ENCODE measurements around the gene GSN. TPM values are rescaled to one million over a fixed set of nuclear protein-coding genes. Genes with fewer than 3 reads are reported as not detected.

Gene GSN
- total RNA-seq, 1 experiment from 2014 or later = 28.4 TPM

GRCh38 chr9:121322737-121323448 lies 54.9 kb downstream of the GSN start:
- intact Hi-C loops (cut with micrococcal nuclease; ENCODE audit: unreplicated experiment) = no loop called here
- no peak for DNase-seq (ENCODE audit: low spot score)
- POLR2A ChIA-PET (ENCODE audit: low non-redundant PET) = no interaction called here
- H3K27me3 ChIP-seq (replicated peaks; ENCODE audit: insufficient read depth, low read depth, low read length, poor library complexity) = no peaks in the 10 kb centered on the region
- no peaks in the 10 kb centered on the region for H3K36me3 ChIP-seq (ENCODE audit: insufficient read depth, low read length, poor library complexity, severe bottlenecking)
- no peak for TF ChIP-seq EZH2 (IDR thresholded peaks at IDR 0.05; ENCODE audit: borderline replicate concordance, low read depth, low read length, poor library complexity, severe bottlenecking)
- TF ChIP-seq, protein P1, sequence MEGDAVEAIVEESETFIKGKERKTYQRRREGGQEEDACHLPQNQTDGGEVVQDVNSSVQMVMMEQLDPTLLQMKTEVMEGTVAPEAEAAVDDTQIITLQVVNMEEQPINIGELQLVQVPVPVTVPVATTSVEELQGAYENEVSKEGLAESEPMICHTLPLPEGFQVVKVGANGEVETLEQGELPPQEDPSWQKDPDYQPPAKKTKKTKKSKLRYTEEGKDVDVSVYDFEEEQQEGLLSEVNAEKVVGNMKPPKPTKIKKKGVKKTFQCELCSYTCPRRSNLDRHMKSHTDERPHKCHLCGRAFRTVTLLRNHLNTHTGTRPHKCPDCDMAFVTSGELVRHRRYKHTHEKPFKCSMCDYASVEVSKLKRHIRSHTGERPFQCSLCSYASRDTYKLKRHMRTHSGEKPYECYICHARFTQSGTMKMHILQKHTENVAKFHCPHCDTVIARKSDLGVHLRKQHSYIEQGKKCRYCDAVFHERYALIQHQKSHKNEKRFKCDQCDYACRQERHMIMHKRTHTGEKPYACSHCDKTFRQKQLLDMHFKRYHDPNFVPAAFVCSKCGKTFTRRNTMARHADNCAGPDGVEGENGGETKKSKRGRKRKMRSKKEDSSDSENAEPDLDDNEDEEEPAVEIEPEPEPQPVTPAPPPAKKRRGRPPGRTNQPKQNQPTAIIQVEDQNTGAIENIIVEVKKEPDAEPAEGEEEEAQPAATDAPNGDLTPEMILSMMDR (conservative IDR thresholded peaks at IDR 0.05; ENCODE audit: low read depth, low read length) = no peak
- no TSS peak for BruUV-seq (replicated peaks)
- no peaks in the 10 kb centered on the region for H3K9me3 ChIP-seq (ENCODE audit: low read depth, low read length, poor library complexity, severe bottlenecking)
- CTCF ChIA-PET = no interaction called here
- H3K4me3 ChIP-seq (ENCODE audit: low read depth, low read length, poor library complexity, severe bottlenecking) = no peak overlapping the region
- H3K27ac ChIP-seq (ENCODE audit: low read depth, low read length, poor library complexity, severe bottlenecking) = no peak overlapping the region
- H3K4me1 ChIP-seq (ENCODE audit: insufficient read depth, low read length, poor library complexity, severe bottlenecking) = no peaks in the 10 kb centered on the region

- Histone ChIP-seq H3K36me3 (ENCODE audit: insufficient read depth, low read length, poor library complexity, severe bottlenecking) (no peaks in the 10 kb centered on the region), H3K9me3 (ENCODE audit: low read depth, low read length, poor library complexity, severe bottlenecking) (no peaks in the 10 kb centered on the region), H3K4me3 (ENCODE audit: low read depth, low read length, poor library complexity, severe bottlenecking) (no peak overlapping the region), H3K4me1 (ENCODE audit: insufficient read depth, low read length, poor library complexity, severe bottlenecking) (no peaks in the 10 kb centered on the region), H3K27me3 (replicated peaks; ENCODE audit: insufficient read depth, low read depth, low read length, poor library complexity) (no peaks in the 10 kb centered on the region), H3K27ac (ENCODE audit: low read depth, low read length, poor library complexity, severe bottlenecking) (no peak overlapping the region)
- DNase-seq (ENCODE audit: low spot score) = no peak
- TF ChIP-seq EZH2 (IDR thresholded peaks at IDR 0.05; ENCODE audit: borderline replicate concordance, low read depth, low read length, poor library complexity, severe bottlenecking) = no peak
- TF ChIP-seq, protein P1 (conservative IDR thresholded peaks at IDR 0.05; ENCODE audit: low read depth, low read length) = no peak
- ChIA-PET CTCF (no interaction called here), POLR2A (ENCODE audit: low non-redundant PET) (no interaction called here)
- no TSS peak for BruUV-seq (replicated peaks)
- intact Hi-C loops (cut with micrococcal nuclease; ENCODE audit: unreplicated experiment) = no loop called here
Measured at GRCh38 chr9:121323449-121324151, 55.6 kb downstream of the GSN start.

DNA sequence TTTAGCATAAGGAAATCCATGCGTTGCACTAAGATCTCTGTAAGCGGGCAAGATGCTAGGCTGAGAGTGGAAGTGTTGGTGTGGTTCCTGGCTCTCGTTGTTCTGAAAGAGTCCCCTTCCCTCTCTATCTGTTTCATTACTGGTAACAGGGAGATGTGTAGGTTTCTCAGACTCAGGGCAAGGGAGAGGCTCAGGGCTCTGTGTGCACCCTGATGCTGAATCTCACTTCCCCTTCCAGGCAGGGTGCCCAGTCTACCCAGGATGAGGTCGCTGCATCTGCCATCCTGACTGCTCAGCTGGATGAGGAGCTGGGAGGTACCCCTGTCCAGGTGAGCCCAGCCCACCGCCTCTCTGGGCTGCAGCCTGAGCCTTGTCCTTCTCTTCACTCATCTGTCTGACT lies 56.4 kb downstream of the GSN start:
- no peaks in the 10 kb centered on the region for H3K27me3 ChIP-seq (replicated peaks; ENCODE audit: insufficient read depth, low read depth, low read length, poor library complexity)
- H3K9me3 ChIP-seq (ENCODE audit: low read depth, low read length, poor library complexity, severe bottlenecking) = no peaks in the 10 kb centered on the region
- no TSS peak for BruUV-seq (replicated peaks)
- ChIA-PET POLR2A (ENCODE audit: low non-redundant PET) (no interaction called here), CTCF (no interaction called here)
- DNase-seq (ENCODE audit: low spot score) = no peak
- H3K27ac ChIP-seq (ENCODE audit: low read depth, low read length, poor library complexity, severe bottlenecking) = no peak overlapping the region
- no peak overlapping the region for H3K4me3 ChIP-seq (ENCODE audit: low read depth, low read length, poor library complexity, severe bottlenecking)
- intact Hi-C loops (cut with micrococcal nuclease; ENCODE audit: unreplicated experiment) = no loop called here
- peaks cover 7% of the 10 kb centered on the region for H3K36me3 ChIP-seq (ENCODE audit: insufficient read depth, low read length, poor library complexity, severe bottlenecking)
- no peaks in the 10 kb centered on the region for H3K4me1 ChIP-seq (ENCODE audit: insufficient read depth, low read length, poor library complexity, severe bottlenecking)
- TF ChIP-seq, protein P1 (conservative IDR thresholded peaks at IDR 0.05; ENCODE audit: low read depth, low read length) = no peak

All from A673 (cell line).